T1000 (cell line): Measurements from ENCODE around the gene EPC2.

Experiments used
- DNase-seq: peaks from one replicate; lab custom pipeline; 2025; ENCODE audit warnings: mixed read lengths; lab: John Stamatoyannopoulos, UW

Gene EPC2

GRCh38 chr2:148813603-148814065, 169.1 kb downstream of the EPC2 start:
- no peak for DNase-seq

GRCh38 chr2:148814143-148814859, 169.8 kb downstream of the EPC2 start:
- no peak for DNase-seq

DNA sequence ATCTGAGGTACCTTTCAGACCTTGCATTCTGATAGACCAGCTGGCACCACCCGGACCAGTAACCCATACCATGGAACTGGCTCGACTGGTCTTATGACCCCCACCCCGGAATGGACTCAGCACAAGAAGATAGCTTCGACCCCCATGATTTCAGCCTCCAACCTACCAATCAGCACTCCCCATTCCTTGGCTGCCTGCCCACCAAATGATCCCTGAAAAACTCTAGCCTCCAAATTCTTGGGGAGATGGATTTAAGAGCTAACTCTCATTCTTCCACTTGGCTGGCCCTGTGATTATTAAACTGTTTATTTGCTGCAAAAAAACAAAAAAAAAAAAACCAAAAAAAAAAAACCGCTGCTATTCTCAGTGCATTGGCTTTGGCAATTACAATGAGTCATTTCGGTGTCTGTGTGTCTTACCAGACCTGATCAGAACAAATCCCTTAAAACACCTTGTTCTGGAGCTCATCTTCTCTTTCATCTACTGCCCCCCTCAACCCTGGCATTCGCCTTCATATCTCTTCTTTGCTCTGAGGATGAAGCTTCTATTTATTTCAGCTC, 170.4 kb downstream of the EPC2 start:
- no peak for DNase-seq

DNA sequence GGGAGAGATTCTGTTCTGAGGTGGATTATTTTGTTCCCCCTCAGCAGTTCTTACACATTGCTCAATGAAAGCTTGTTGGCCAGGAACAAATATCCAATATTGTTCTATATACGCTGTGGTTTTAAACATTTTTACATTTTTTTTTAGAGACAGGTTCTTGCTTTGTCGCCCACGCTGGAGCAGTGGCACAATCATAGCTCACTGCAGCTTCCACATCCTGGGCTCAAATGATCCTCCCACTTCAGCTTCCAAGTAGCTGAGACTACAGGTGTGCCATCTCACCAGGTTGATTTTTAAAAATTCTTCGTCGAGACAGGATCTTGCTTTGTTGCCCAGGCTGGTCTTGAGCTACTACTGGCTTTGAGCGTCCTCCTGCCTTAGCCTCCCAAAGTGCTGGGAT, 171.6 kb downstream of the EPC2 start:
- DNase-seq, result no peak

- DNase-seq, result no peak
Observed at GRCh38 chr2:148817210-148817708, 172.7 kb downstream of the EPC2 start.

- DNase-seq, result no peak
Observed at GRCh38 chr2:148819019-148819585, 174.6 kb downstream of the EPC2 start.

- DNase-seq, result no peak
Observed at GRCh38 chr2:148824190-148824589, 179.6 kb downstream of the EPC2 start.

DNA sequence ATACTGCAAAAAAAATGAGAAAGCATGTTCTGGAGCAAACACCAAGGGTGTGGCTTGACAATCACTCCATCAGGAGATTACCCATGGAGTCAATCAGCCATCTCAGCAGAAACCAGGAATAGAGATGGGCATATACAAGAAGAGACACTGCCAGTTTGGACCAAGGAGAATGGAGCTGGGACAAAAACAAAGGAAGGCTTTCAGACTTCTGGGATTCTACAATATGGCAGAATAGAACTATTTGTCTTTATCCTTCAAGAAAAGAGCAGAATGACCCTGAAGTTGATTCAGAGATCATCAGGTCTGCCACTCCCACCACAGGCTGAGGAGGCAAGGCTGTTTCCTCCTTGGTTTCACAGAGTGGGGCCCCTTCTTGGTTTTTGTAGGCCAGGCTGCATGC, 182.2 kb downstream of the EPC2 start:
- DNase-seq, result no peak

DNA sequence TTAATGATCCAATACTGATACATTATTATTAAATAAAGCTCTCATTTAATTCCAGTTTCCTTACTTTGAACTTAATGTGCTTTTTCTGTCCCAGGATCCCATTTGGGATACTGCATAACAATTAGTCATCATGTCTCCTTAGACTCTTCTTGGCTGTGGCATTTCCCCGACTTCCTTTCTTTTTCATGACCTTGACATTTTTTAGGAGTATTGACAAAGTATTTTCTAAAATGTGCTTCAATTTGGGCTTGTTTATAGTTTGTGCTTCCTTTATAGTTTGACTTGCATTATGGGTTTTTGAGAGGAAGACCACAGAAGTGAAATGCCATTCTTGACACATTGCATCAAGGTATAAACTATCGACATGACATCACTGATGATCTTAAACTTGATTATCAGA, 184.4 kb downstream of the EPC2 start:
- no peak for DNase-seq

- no peak for DNase-seq
Observed at GRCh38 chr2:148829618-148830017, 185.1 kb downstream of the EPC2 start.

DNA sequence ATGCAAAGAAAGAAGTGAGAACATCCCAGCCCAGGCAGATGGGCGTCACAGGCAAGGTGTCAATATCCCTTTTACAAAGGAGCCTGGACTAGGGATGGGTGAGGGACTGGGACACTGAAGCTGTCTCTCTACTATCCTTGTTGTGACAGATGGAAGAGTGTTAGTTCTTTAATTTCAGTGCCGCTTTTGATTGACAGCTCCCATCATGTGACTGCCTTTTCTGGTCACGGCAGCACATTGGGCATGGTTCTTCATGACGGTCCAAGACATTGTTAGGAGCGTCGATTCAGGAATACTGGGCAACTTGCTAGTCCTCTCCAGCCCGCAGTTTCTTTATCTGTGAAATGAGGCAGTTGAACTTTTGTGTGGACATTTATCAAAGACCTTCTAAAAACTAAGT, 188.1 kb downstream of the EPC2 start:
- no peak for DNase-seq
